GM19468 (cell line): ENCODE data around the gene CSK.

Experiments used
- ATAC-seq: cut with Tn5 transposase; IDR thresholded peaks from one replicate; pipeline ENCODE4 v1.9.1; 2021; ENCODE audit warnings: mild to moderate bottlenecking, moderate library complexity, moderate number of reproducible peaks; ENCODE audit not compliant: unreplicated experiment; ENCODE audit errors: extremely low read depth

CSK gene

GRCh38 chr15:74799255-74799855, 17.5 kb downstream of the CSK start:
- no peak for ATAC-seq

GRCh38 chr15:74799856-74800558, 18.1 kb downstream of the CSK start:
- peak; percentile 35 for ATAC-seq

- no peak for ATAC-seq
Observed at GRCh38 chr15:74800559-74801094, 18.7 kb downstream of the CSK start.

DNA sequence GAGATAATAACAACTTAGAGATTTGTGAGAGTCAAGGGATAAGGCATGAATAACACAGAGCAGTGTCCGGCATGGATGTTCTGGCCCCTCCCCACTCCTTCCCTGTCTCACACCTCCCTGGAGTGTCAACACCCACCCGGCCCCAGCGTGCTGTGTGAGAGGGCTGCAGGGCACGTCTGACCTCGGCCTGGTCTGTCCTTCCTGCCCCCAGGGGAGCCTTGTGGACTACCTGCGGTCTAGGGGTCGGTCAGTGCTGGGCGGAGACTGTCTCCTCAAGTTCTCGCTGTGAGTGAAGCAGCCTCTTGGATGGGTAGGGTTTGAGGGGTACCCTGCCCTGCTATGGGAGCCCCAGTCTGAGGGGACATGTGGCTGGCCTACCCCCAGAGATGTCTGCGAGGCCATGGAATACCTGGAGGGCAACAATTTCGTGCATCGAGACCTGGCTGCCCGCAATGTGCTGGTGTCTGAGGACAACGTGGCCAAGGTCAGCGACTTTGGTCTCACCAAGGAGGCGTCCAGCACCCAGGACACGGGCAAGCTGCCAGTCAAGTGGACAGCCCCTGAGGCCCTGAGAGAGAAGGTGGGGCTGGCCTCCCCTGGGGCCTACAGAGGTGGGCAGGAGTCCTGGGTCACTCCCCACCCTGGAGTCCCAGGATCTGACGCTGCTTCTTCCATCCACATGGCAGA, 19.6 kb downstream of the CSK start:
- no peak for ATAC-seq

GRCh38 chr15:74802290-74802689, 20.4 kb downstream of the CSK start:
- no peak for ATAC-seq

GRCh38 chr15:74802862-74803447, 21.1 kb downstream of the CSK start:
- ATAC-seq, result no peak

GRCh38 chr15:74804935-74805334, 23.1 kb downstream of the CSK start:
- no peak for ATAC-seq

- ATAC-seq, result no peak
Observed at GRCh38 chr15:74807282-74807681, 25.4 kb downstream of the CSK start.

- no peak for ATAC-seq
Observed at GRCh38 chr15:74808078-74808839, 26.4 kb downstream of the CSK start.

DNA sequence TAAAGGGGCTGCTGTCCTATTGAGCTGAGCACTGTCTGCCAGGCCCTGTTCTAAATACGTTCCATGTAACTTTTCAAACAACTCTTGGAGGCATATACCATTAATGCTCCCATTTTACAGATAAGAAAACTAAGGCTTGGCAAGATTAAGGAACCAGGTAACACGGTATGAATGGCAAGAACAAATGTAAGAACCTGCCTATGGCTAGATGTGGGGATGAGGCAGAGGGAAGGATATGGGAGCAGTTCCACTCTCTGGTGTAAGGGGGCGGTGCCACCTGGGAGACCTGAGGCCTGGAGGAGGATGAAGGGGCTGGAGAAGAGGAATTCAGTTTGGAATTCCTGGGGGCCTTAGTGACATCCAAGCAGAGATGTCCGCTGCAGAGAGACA, 27.0 kb downstream of the CSK start:
- ATAC-seq, result no peak

DNA sequence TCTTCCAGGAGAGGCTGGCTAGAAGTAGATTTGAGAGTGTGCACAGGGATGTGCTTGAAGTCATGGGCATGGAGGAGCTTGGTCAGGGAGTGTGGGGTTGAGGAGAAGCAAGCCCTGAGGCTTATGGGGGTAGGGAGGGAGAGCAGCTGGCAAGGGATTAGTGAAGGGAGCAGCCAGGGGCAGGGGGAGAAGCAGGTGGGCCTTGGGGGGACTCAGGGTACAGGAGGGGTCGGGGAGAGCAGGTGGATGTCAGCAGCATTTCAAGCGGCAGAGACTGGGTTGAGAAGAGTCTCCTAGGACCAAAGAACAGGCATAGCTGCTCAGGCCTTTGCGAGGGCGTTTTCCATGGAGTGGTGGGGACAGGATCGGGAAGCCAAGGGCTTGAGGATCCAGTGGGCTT, 27.4 kb downstream of the CSK start:
- ATAC-seq, result no peak

DNA sequence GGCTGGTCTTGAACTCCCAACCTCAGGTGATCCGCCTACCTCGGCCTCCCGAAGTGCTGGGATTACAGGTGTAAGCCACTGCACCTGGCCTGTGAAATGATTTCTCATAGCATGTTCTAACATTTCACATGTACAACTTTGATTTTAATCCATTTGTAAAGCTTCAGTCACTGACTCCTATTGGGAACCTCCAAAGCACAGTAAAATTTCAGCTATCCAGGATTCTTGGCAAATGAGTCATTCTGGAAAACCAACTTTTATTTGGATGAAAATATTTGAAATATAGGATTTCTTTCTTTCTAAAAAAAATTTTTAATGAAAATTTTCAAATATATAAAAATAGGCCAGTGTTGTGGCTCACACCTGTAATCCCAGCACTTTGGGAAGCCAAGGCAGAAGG, 28.1 kb downstream of the CSK start:
- no peak for ATAC-seq

DNA sequence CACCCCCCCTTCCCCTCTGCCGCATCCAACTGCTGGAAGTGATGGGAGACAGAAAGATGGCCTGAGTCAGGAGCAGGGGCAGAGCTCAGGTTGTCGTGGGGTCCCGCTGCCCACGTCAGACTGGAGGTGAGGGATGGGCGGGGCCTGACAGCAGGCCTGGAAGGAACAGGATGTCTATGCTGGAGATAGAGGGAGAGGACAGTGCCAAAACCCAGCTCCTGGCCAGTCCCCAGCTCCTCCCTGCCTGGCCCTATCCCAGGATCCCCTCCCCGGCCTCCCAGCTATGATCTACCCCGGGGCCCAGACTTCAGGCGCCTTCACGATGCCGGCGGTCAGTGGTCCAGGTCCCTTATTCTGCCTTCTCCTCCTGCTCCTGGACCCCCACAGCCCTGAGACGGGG, 30.7 kb downstream of the CSK start, which contains the start of gene LMAN1L:
Gene LMAN1L, plus strand, starts transcription at position 303 of the 400 bp plus-strand sequence. Its CDS starts 20 bp downstream, at position 323.
- no peak for ATAC-seq

GRCh38 chr15:74815121-74815934, 33.4 kb downstream of the CSK start:
- ATAC-seq, result no peak

DNA sequence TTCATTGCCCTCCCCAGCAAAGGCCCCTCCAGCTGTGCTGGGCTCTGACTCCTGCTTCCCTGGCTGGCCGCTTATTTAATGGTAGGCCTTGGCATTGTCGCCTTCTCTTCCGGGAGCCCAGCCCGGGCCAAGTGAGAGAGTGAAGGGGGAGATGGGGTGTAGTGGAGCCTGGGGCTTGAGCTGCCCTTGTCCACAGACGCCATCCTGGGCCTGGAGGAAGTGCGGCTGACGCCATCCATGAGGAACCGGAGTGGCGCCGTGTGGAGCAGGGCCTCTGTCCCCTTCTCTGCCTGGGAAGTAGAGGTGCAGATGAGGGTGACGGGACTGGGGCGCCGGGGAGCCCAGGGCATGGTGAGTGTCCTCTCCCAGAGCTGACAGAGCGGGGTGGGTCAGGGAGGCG, 34.1 kb downstream of the CSK start:
- ATAC-seq, result no peak

DNA sequence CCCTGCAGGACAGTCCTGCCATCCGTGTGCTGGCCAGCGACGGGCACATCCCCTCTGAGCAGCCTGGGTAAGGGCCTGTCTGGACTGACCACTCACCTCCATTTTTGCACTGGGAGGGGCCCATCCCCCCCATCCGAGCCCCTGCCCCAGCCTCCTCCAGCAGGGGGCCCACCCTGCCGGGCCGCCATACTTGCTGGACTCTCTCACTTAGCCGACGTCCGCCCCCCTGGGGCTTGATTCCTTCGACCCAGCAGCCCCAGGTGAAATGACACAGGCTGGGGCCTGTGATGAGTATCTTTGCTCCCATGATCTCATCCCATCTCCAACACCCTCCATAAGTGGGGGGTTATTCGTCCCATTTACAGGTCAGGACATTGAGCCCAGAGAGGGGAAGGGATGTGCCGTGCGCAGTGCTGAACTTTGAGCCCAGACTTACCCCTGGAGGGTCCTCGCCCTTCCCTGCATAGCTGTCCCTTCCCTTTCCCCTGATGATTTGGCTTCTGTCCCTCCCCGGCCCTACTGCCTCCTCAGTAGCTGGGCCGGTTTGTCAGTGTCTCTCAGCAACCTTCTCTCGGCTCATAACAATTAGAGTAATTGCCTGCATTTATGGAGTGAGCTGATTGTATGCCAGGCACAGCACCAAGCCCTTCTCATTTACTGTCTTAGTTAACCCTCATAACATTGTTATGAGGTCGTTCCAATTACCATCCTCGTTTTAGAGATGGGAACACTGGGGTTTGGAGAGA, 34.9 kb downstream of the CSK start:
- no peak for ATAC-seq

- no peak for ATAC-seq
Observed at GRCh38 chr15:74817370-74817737, 35.5 kb downstream of the CSK start.

- no peak for ATAC-seq
Observed at GRCh38 chr15:74820056-74820455, 38.2 kb downstream of the CSK start.
